Subcutaneous preadipocyte (primary cell): ENCODE data around the gene ELOF1. TPM values are rescaled to one million over a fixed set of nuclear protein-coding genes. Genes with fewer than 3 reads are reported as not detected.

ENCODE experiments used
- small RNA-seq: library from RNA; depleted of rRNA; stranded (forward); fragments of <200 nt; gene quantifications from one replicate; pipeline ENCODE3, GENCODE V24; 2012
- total RNA-seq: library from RNA; depleted of rRNA; stranded (reverse); fragments of >200 nt; gene quantifications from 2 replicates; pipeline ENCODE4 v1.2.3, GENCODE V29; 2012

ELOF1 gene
- total RNA-seq: 37.1 and 38.9 TPM in 2 replicates

DNA sequence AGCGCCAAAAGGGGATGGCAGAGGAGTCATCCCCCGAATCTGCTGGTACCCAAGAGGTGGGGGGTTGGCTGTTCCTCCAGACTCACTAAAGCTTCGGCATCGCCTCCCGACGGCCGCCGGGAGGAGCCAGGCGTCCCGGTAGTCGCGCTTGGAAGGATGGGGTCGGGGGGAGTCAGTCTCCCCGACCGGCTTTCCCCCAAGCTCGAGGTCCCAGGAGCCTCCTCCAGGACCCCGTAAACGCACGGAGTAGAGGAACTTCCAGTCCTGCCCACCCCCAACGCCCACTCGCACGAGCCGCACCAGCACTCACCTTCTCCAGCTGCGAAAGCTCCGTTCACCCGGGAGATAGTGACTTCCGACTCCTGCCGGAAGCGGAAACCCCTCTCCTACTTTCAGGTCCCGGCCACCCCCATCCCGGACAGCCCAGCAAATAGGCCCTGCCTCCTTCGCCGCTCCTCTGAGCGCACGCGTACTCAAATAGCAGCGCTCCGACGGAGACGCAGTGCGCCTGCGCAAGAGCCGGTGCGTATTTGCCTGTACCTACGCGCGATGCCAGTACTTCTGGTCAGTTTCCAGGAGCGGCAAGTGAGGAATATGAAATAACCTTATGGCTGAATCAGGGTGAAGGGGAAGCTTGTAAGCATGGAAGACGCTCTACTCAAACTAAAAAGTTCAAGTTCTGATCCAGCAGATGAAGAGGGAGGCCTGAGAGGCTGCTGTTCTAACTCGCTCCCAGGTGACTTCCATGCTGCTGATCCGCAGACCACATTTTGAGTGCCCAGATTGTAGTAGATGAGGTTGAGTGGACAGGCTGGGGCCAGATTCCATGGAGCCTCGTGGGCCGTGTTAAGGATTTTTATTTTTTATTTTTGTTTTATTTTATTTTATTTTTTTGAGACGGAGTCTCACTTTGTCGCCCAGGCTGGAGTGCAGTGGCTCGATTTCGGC, at the start of gene ELOF1:
Gene ELOF1 (minus strand): TSS at position 350 of the 948 bp plus-strand sequence. CDS start 4,883 bp downstream, outside the sequence.

DNA sequence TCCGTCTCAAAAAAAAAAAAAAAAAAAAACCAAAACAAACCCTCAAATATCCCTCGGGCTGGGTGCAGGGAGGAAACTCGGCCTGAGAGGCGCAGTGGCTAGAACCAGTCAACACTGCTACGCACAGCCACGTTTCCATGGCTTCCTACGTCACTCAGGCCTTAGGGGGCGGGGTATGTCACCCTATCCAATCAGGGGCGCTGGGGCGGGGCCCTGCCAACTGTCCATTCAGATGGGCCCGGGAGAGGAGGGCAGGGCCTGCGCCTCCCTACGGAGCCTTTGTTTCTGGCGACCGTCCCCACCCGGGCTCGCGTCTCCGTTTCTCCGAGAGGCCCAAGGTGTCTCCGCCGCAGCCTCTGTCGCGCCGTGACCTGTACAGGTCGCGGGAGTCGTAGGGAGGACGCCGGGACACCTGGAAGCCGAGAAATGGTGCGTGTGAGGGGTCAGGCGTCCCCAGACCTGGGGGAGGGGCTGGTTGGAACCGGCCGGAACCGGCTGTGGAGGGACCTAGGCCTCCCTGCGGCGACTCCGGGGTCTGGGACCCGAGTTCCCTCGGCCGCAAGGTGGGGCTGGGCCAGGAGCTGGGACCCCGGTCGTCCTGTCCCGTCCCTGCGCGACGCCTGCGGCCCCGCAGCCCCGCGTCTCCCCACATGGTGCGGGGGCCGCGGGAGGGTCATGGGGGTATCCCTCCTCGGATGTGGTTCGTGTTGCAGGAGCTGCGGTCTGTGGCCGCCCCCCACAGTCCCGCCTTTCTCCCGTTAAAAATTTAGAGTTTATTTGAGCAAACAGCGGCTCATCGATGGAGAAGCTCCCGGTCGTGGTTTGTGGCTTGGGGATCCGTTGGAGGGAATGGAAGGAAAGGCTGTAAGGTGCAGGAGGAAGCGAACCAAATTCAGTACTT, 38.4 kb upstream of the ELOF1 start, which contains the start of gene ZNF627:
Gene ZNF627 (plus strand): TSS at position 282 of the 901 bp plus-strand sequence. CDS start 145 bp downstream, at position 427.

GRCh38 chr19:11577451-11578257, 18.6 kb upstream of the ELOF1 start, which contains the start of gene ACP5:
Gene ACP5, minus strand, starts transcription at chr19:11577645. Its CDS starts 328 bp downstream, at chr19:11577317.

DNA sequence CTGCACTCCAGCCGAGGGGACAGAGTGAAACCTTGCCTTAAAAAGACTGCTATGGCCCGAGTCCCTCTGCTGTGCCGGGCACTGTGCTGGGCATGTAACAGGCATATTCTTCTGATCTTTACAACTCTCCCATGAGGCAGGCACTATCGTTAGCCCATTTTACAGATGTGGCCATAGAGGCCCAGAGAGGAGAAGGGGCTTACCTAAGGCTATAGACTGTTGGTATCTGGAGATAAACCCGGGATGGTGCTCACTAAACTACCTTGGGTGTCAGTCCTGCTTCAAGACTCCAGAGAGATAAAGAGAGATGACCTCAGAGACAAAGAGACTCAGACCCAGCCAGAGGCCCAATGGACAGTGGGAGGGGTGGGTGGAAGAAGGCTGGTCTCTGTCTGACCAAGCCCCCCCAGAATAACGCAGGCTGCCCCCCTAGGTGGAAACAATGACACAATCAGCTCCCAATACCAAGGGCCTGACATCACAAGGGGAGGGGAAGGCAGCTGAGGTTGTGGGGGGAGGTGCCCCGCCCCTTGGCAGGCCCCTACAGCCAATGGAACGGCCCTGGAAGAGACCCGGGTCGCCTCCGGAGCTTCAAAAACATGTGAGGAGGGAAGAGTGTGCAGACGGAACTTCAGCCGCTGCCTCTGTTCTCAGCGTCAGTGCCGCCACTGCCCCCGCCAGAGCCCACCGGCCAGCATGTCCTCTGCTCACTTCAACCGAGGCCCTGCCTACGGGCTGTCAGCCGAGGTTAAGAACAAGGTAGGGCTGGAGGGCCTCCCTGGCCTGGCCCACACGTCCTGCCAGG, 20.6 kb downstream of the ELOF1 start, which contains the start of gene CNN1:
Gene CNN1 (plus strand): TSS at position 620 of the 805 bp plus-strand sequence. CDS start 77 bp downstream, at position 697.

GRCh38 chr19:11528551-11529341, 30.3 kb downstream of the ELOF1 start, which contains the start of gene ECSIT:
Gene ECSIT, minus strand, starts transcription at chr19:11529134. Its CDS starts 9,964 bp downstream, at chr19:11519170.

DNA sequence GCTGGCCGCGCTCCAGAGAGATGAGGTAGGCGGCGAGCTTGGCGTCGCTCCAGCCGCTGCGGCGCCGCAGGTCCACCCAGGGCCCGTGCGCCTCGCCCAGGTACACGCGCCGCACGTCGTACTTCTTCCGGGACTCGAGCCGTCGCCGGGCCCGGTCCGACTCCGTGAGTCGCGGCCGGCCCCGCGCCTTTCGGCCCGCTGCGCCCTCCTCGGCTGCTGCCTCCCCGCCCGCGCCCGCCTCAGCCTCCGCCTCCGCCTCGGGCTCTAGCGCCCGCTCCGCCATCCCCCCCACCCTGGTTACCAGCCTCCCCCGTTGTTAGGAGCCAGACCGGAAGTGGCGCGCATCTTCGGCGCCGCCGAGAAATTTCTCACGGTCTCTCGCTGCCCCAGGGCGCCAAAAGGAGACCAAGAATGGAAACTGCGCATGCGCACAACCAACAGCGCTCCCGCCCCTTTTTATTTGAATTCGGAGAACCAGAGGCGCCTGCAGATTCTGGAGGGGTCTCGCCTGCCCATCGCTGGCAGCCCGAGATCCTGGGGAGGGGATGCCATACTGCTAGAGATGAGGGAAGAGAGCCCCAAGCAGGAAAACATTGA, 53.4 kb downstream of the ELOF1 start, which contains the start of gene ZNF653:
Gene ZNF653 (minus strand): TSS at position 336 of the 597 bp plus-strand sequence. CDS start 53 bp downstream, at position 283.

Small RNAs within 50 kb of the gene (small RNA-seq; reads per million reads assigned to genes)
- not detected for gene RN7SL833P

Other genes with a start within 250 kb of the ELOF1 start
- 12.7 and 15.4 TPM in 2 replicates for gene RAB3D, start 219.6 kb downstream of the ELOF1 start, total RNA-seq
- 59.0 and 130 TPM in 2 replicates for gene TMEM205, start 213.0 kb downstream of the ELOF1 start, total RNA-seq
- gene CCDC159, start 212.7 kb downstream of the ELOF1 start, total RNA-seq: 2.2 and 2.9 TPM in 2 replicates
- 7.6 and 9.6 TPM in 2 replicates for gene PLPPR2, start 203.8 kb downstream of the ELOF1 start, total RNA-seq
- 0.59 and 0.73 TPM in 2 replicates for gene SWSAP1, start 184.6 kb downstream of the ELOF1 start, total RNA-seq
- gene EPOR, start 174.9 kb downstream of the ELOF1 start, total RNA-seq: 3.7 and 7.0 TPM in 2 replicates
- 0.37 and 0.98 TPM in 2 replicates for gene RGL3, start 139.9 kb downstream of the ELOF1 start, total RNA-seq
- gene ODAD3, start 124.1 kb downstream of the ELOF1 start, total RNA-seq: 0.39 TPM in 1 of 2 replicates, not detected in the other
- gene PRKCSH, start 123.6 kb downstream of the ELOF1 start, total RNA-seq: 113 and 118 TPM in 2 replicates
- gene ELAVL3, start 78.2 kb downstream of the ELOF1 start, total RNA-seq: not detected in 2 replicates
- gene ZNF653, start 53.4 kb downstream of the ELOF1 start, total RNA-seq: 4.5 and 6.2 TPM in 2 replicates
- gene ECSIT, start 30.1 kb downstream of the ELOF1 start, total RNA-seq: 36.6 and 37.5 TPM in 2 replicates
- gene CNN1, start 20.4 kb downstream of the ELOF1 start, total RNA-seq: 0.39 and 0.73 TPM in 2 replicates
- 0.20 and 0.37 TPM in 2 replicates for gene ACP5, start 18.4 kb upstream of the ELOF1 start, total RNA-seq
- gene ZNF627, start 38.3 kb upstream of the ELOF1 start, total RNA-seq: 9.2 and 10.3 TPM in 2 replicates
- 1.5 and 2.5 TPM in 2 replicates for gene ZNF823, start 179.7 kb upstream of the ELOF1 start, total RNA-seq
- 4.8 and 5.7 TPM in 2 replicates for gene ZNF441, start 207.8 kb upstream of the ELOF1 start, total RNA-seq
- 0.20 and 1.1 TPM in 2 replicates for gene ZNF491, start 239.3 kb upstream of the ELOF1 start, total RNA-seq